ENCODE results near the gene DAZAP1.

GRCh38 chr19:1409204-1410005 is 2.0 kb downstream of the DAZAP1 start:
- no peak for TF ChIP-seq CTCF (IDR thresholded peaks at IDR 0.05)
- no peak for TF ChIP-seq POLR2A (IDR thresholded peaks at IDR 0.05)

Data from breast epithelium (tissue), 3 donors.